ES-I3 (cell line): ENCODE results near the gene KRTAP10-11.

Experiments used
- H3K36me3 ChIP-seq: 2 replicates; pipeline ENCODE4 v1.6.1; 2013; ENCODE audit warnings: mild to moderate bottlenecking, low read length, control low read depth, moderate library complexity; ENCODE audit not compliant: insufficient read depth
- H3K4me1 ChIP-seq: 2 replicates; pipeline ENCODE4 v1.6.1; 2013; ENCODE audit warnings: mild to moderate bottlenecking, control low read depth, low read length; ENCODE audit not compliant: insufficient read depth
- H3K9ac ChIP-seq: 2 replicates; pipeline ENCODE4 v1.6.1; 2013; ENCODE audit warnings: low read depth, mild to moderate bottlenecking, low read length, moderate library complexity
- H3K9me3 ChIP-seq: 2 replicates; pipeline ENCODE4 v1.6.1; 2013; ENCODE audit warnings: mild to moderate bottlenecking, low read length, moderate library complexity; ENCODE audit not compliant: control insufficient read depth, insufficient read depth

KRTAP10-11 gene

GRCh38 chr21:44640761-44641160 lies 5.5 kb upstream of the KRTAP10-11 start:
- Histone ChIP-seq H3K9me3 (peaks cover 18% of the 10 kb centered on the region), H3K9ac (no peak overlapping the region), H3K36me3 (no peaks in the 10 kb centered on the region), H3K4me1 (peaks cover 8% of the 10 kb centered on the region; the same call in 1 of the 2 replicates)

GRCh38 chr21:44643741-44644310 lies 2.4 kb upstream of the KRTAP10-11 start:
- H3K9ac ChIP-seq = no peak overlapping the region
- no peaks in the 10 kb centered on the region for H3K4me1 ChIP-seq
- H3K9me3 ChIP-seq = peaks cover 18% of the 10 kb centered on the region
- H3K36me3 ChIP-seq = no peaks in the 10 kb centered on the region

- peaks cover 18% of the 10 kb centered on the region for H3K9me3 ChIP-seq
- H3K36me3 ChIP-seq = no peaks in the 10 kb centered on the region
Observed at GRCh38 chr21:44644878-44645277, 1.3 kb upstream of the KRTAP10-11 start.

GRCh38 chr21:44647222-44647552 lies 973 bp downstream of the KRTAP10-11 start:
- no peaks in the 10 kb centered on the region for H3K36me3 ChIP-seq
- H3K9ac ChIP-seq = no peak overlapping the region
- H3K9me3 ChIP-seq = peaks cover 8% of the 10 kb centered on the region
- no peaks in the 10 kb centered on the region for H3K4me1 ChIP-seq

More at GRCh38 chr21:44644878-44645277, 1.3 kb upstream of the KRTAP10-11 start:
- H3K9ac ChIP-seq = no peak overlapping the region
- no peaks in the 10 kb centered on the region for H3K4me1 ChIP-seq

- no peaks in the 10 kb centered on the region for H3K4me1 ChIP-seq
- no peaks in the 10 kb centered on the region for H3K36me3 ChIP-seq
- H3K9me3 ChIP-seq = peaks cover 8% of the 10 kb centered on the region
- H3K9ac ChIP-seq = no peak overlapping the region
Observed at GRCh38 chr21:44648557-44649311, 2.5 kb downstream of the KRTAP10-11 start.

GRCh38 chr21:44649521-44650100 lies 3.4 kb downstream of the KRTAP10-11 start:
- no peaks in the 10 kb centered on the region for H3K4me1 ChIP-seq
- H3K36me3 ChIP-seq = no peaks in the 10 kb centered on the region
- H3K9me3 ChIP-seq = peaks cover 4% of the 10 kb centered on the region; the same call in 1 of the 2 replicates
- no peak overlapping the region for H3K9ac ChIP-seq

GRCh38 chr21:44650265-44650972 lies 4.2 kb downstream of the KRTAP10-11 start:
- Histone ChIP-seq H3K4me1 (no peaks in the 10 kb centered on the region), H3K36me3 (no peaks in the 10 kb centered on the region), H3K9ac (no peak overlapping the region), H3K9me3 (no peaks in the 10 kb centered on the region)

GRCh38 chr21:44650973-44651675 lies 4.9 kb downstream of the KRTAP10-11 start:
- no peaks in the 10 kb centered on the region for H3K4me1 ChIP-seq
- no peak overlapping the region for H3K9ac ChIP-seq
- H3K9me3 ChIP-seq = no peaks in the 10 kb centered on the region
- no peaks in the 10 kb centered on the region for H3K36me3 ChIP-seq

- no peaks in the 10 kb centered on the region for H3K36me3 ChIP-seq
- no peaks in the 10 kb centered on the region for H3K9me3 ChIP-seq
- H3K4me1 ChIP-seq = no peaks in the 10 kb centered on the region
- H3K9ac ChIP-seq = no peak overlapping the region
Observed at GRCh38 chr21:44653123-44653522, 6.9 kb downstream of the KRTAP10-11 start.

GRCh38 chr21:44653656-44654575 lies 7.7 kb downstream of the KRTAP10-11 start:
- Histone ChIP-seq H3K36me3 (no peaks in the 10 kb centered on the region), H3K9me3 (no peaks in the 10 kb centered on the region), H3K4me1 (peaks cover 2% of the 10 kb centered on the region; the same call in 1 of the 2 replicates), H3K9ac (no peak overlapping the region)

GRCh38 chr21:44654576-44655175 lies 8.5 kb downstream of the KRTAP10-11 start, which contains the start of gene KRTAP12-4:
Gene KRTAP12-4 (minus strand): TSS chr21:44654659. CDS start chr21:44654614, 45 bp downstream.
- Histone ChIP-seq H3K4me1 (peaks cover 6% of the 10 kb centered on the region; the same call in 1 of the 2 replicates), H3K9ac (no peak within 1 kb of the TSS), H3K9me3 (no peaks in the 10 kb centered on the region), H3K36me3 (no peaks in the 10 kb centered on the region)

- H3K4me1 ChIP-seq = peaks cover 6% of the 10 kb centered on the region; the same call in 1 of the 2 replicates
- H3K36me3 ChIP-seq = no peaks in the 10 kb centered on the region
- no peak overlapping the region for H3K9ac ChIP-seq
- no peaks in the 10 kb centered on the region for H3K9me3 ChIP-seq
Observed at GRCh38 chr21:44656868-44657267, 10.7 kb downstream of the KRTAP10-11 start.
